Liver (tissue), 9 donors: Measurements from ENCODE around the gene RRP12. TPM values are rescaled to one million over a fixed set of nuclear protein-coding genes. Genes with fewer than 3 reads are reported as not detected.

Source experiments
- DNase-seq: peaks from one replicate; pipeline ENCODE4 v3.0.0-alpha.2; 2017; ENCODE audit warnings: low spot score
- H3K27ac ChIP-seq, 2 donors: one replicate each; pipeline ENCODE4 v1.7.0; 2013; ENCODE audit warnings: inconsistent platforms in 2 of 2, low read length in 2 of 2, control low read depth in 1 of 2, low read depth in 1 of 2, mild to moderate bottlenecking in 1 of 2
- H3K27me3 ChIP-seq, 4 donors: one replicate each; pipeline versions ENCODE4 v1.6.1 to v1.7.0; 2013; ENCODE audit warnings: low read length in 3 of 4, inconsistent platforms in 1 of 4, mild to moderate bottlenecking in 1 of 4, moderate library complexity in 1 of 4; ENCODE audit not compliant: control insufficient read depth in 4 of 4, insufficient read depth in 4 of 4
- H3K36me3 ChIP-seq, 4 donors: one replicate each; pipeline versions ENCODE4 v1.6.1 to v1.7.0; 2013; ENCODE audit warnings: low read length in 3 of 4, mild to moderate bottlenecking in 3 of 4, low read depth in 1 of 4, moderate library complexity in 1 of 4; ENCODE audit not compliant: control insufficient read depth in 4 of 4, insufficient read depth in 3 of 4
- H3K4me1 ChIP-seq, 4 donors: one replicate each; pipeline versions ENCODE4 v1.6.1 to v1.7.0; 2013; ENCODE audit warnings: low read length in 3 of 4, mild to moderate bottlenecking in 3 of 4, moderate library complexity in 1 of 4; ENCODE audit not compliant: control insufficient read depth in 4 of 4, insufficient read depth in 4 of 4
- H3K4me3 ChIP-seq, 3 donors: one replicate each; pipeline versions ENCODE4 v1.6.1 to v1.7.0; 2013; ENCODE audit warnings: low read length in 3 of 3, control low read depth in 1 of 3, low read depth in 1 of 3, mild to moderate bottlenecking in 1 of 3
- H3K9ac ChIP-seq, 2 donors: one replicate each; pipeline ENCODE4 v1.7.0; 2013; ENCODE audit warnings: low read length in 2 of 2, mild to moderate bottlenecking in 2 of 2, moderate library complexity in 2 of 2, control low read depth in 1 of 2, low read depth in 1 of 2
- H3K9me3 ChIP-seq, 4 donors: one replicate each; pipeline versions ENCODE4 v1.6.1 to v1.7.0; 2013; ENCODE audit warnings: low read length in 3 of 4; ENCODE audit not compliant: control insufficient read depth in 4 of 4
- EGR1 ChIP-seq, 2 donors: IDR thresholded peaks; 2 replicates each; pipeline ENCODE4 v1.6.1; 2016 to 2018; ENCODE audit warnings: antibody characterized with exemption in 2 of 2, low read depth in 2 of 2
- FOXA1 ChIP-seq: IDR thresholded peaks from 2 replicates; pipeline ENCODE4 v1.6.1; 2016; ENCODE audit warnings: antibody characterized with exemption
- FOXA2 ChIP-seq: IDR thresholded peaks from 2 replicates; pipeline ENCODE4 v1.6.1; 2016; ENCODE audit warnings: antibody characterized with exemption
- GABPA ChIP-seq, 2 donors: IDR thresholded peaks in 1 of 2; conservative IDR thresholded peaks in 1 of 2; 2 replicates each; pipeline ENCODE4 v1.6.1; 2016; ENCODE audit warnings: antibody characterized with exemption in 2 of 2, mild to moderate bottlenecking in 1 of 2, moderate library complexity in 1 of 2
- HNF4A ChIP-seq, 2 donors: conservative IDR thresholded peaks; 2 replicates each; pipeline ENCODE4 v1.6.1; 2016; ENCODE audit warnings: antibody characterized with exemption in 2 of 2, mild to moderate bottlenecking in 2 of 2
- HNF4G ChIP-seq: IDR thresholded peaks from 2 replicates; pipeline ENCODE4 v1.6.1; 2016; ENCODE audit warnings: antibody characterized with exemption
- JUND ChIP-seq, 2 donors: IDR thresholded peaks; 2 replicates each; pipeline ENCODE4 v1.6.1; 2016; ENCODE audit warnings: antibody characterized with exemption in 2 of 2
- NR2F2 ChIP-seq: IDR thresholded peaks from 2 replicates; pipeline ENCODE4 v1.6.1; 2016; ENCODE audit warnings: antibody characterized with exemption
- RAD21 ChIP-seq, 2 donors: IDR thresholded peaks; 2 replicates each; pipeline ENCODE4 v1.6.1; 2016; ENCODE audit warnings: antibody characterized with exemption in 2 of 2, mild to moderate bottlenecking in 2 of 2
- RXRA ChIP-seq, 2 donors: IDR thresholded peaks; 2 replicates each; pipeline ENCODE4 v1.6.1; 2017 to 2018; ENCODE audit warnings: antibody characterized with exemption in 2 of 2, mild to moderate bottlenecking in 1 of 2
- SP1 ChIP-seq: IDR thresholded peaks from 2 replicates; pipeline ENCODE4 v1.6.1; 2018; ENCODE audit warnings: antibody characterized with exemption, mild to moderate bottlenecking
- TAF1 ChIP-seq: conservative IDR thresholded peaks from 2 replicates; pipeline ENCODE4 v1.6.1; 2016; ENCODE audit warnings: antibody characterized with exemption, mild to moderate bottlenecking
- YY1 ChIP-seq: IDR thresholded peaks from 2 replicates; pipeline ENCODE4 v1.6.1; 2016; ENCODE audit warnings: antibody characterized with exemption, mild to moderate bottlenecking
- WGBS: extraction: QIAGEN DNeasy Blood & Tissue Kit; methylation state at CpG from one replicate; pipeline ENCODE4 v1.1.7; 2013; 5-methylcytosine and 5-hydroxymethylcytosine counted together
- polyA plus RNA-seq, 2 donors: library from polyadenylated mRNA; stranded (reverse) in 1 of 2; unstranded in 1 of 2; fragments of 200-250 nt in 1 of 2; fragments of >200 nt in 1 of 2; fragmentation: Nextera tagmentation in 1 of 2; extraction: Ambion mirVana in 1 of 2; gene quantifications; one replicate each; pipeline versions ENCODE4 v1.2.1 to v1.2.3, GENCODE V29; 2013 to 2015
- total RNA-seq, 2 donors: library from RNA; depleted of rRNA; stranded (reverse); fragments of >200 nt; gene quantifications; one replicate each; pipeline ENCODE4 v1.2.3, GENCODE V29; 2014
- TF ChIP-seq, protein P1 (sequence below): IDR thresholded peaks from 2 replicates; pipeline ENCODE4 v1.6.1; 2016; ENCODE audit warnings: antibody characterized with exemption
- TF ChIP-seq, protein P2 (sequence below): IDR thresholded peaks from 2 replicates; pipeline ENCODE4 v1.6.1; 2016; ENCODE audit warnings: antibody characterized with exemption
- TF ChIP-seq, protein P3 (sequence below): IDR thresholded peaks from 2 replicates; pipeline ENCODE4 v1.6.1; 2016; ENCODE audit warnings: antibody characterized with exemption, mild to moderate bottlenecking
- TF ChIP-seq, protein P4 (sequence below): IDR thresholded peaks from 2 replicates; pipeline ENCODE4 v1.6.1; 2016; ENCODE audit warnings: antibody characterized with exemption
- donor health status: healthy.
- donor health status: healthy.
- donor health status: healthy.
- donor health status: healthy.
- donor health status: healthy.

Gene RRP12
- total and polyA plus RNA-seq, 4 donors, result 5.7 to 9.6 (median 6.9) TPM

DNA sequence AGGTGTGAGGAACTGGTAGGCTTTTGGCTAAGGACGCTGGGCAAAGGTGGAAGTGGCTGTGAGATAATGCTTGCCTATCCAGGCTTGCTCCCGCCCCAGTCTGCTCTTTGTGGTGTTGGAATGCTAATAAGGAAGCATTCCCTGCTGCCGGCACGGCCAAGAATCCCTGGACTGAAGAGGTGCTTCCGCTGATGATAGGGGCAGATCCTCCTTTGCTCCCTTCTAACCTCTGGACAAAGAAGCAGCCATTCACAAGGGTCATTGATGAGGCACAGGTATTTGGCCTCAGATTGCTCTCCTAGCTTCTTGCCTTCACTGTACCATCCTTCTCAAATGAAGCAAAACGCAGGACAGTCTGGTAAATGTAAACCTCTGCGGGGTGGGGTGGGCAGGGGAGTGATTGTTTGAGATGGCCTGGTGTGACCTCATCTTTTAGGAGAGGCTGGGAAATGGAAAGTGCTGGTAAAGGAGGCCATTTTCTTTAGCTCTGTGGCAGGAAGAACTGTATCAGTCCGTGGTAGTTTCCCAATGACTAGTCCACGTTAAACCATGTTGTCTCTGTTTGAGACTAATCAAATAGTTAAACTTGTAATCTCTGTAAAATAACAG lies 26.5 kb upstream of the RRP12 start:
- TF ChIP-seq NR2F2 (no peak), SP1 (no peak), HNF4A (conservative IDR thresholded peaks at IDR 0.05) (peak; percentile 50 to 55), FOXA1 (no peak), EGR1 (IDR thresholded peaks at IDR 0.05; ENCODE audit: low read depth in 2 of 2) (no peak), JUND (IDR thresholded peaks at IDR 0.05) (peak in 1 of 2 donors; percentile 14), TAF1 (no peak), YY1 (no peak), HNF4G (no peak), RAD21 (IDR thresholded peaks at IDR 0.05) (no peak), RXRA (IDR thresholded peaks at IDR 0.05) (no peak)
- TF ChIP-seq, protein P1, sequence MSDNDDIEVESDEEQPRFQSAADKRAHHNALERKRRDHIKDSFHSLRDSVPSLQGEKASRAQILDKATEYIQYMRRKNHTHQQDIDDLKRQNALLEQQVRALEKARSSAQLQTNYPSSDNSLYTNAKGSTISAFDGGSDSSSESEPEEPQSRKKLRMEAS, result no peak
- TF ChIP-seq, protein P2, sequence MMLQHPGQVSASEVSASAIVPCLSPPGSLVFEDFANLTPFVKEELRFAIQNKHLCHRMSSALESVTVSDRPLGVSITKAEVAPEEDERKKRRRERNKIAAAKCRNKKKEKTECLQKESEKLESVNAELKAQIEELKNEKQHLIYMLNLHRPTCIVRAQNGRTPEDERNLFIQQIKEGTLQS, result no peak
- TF ChIP-seq, protein P3, sequence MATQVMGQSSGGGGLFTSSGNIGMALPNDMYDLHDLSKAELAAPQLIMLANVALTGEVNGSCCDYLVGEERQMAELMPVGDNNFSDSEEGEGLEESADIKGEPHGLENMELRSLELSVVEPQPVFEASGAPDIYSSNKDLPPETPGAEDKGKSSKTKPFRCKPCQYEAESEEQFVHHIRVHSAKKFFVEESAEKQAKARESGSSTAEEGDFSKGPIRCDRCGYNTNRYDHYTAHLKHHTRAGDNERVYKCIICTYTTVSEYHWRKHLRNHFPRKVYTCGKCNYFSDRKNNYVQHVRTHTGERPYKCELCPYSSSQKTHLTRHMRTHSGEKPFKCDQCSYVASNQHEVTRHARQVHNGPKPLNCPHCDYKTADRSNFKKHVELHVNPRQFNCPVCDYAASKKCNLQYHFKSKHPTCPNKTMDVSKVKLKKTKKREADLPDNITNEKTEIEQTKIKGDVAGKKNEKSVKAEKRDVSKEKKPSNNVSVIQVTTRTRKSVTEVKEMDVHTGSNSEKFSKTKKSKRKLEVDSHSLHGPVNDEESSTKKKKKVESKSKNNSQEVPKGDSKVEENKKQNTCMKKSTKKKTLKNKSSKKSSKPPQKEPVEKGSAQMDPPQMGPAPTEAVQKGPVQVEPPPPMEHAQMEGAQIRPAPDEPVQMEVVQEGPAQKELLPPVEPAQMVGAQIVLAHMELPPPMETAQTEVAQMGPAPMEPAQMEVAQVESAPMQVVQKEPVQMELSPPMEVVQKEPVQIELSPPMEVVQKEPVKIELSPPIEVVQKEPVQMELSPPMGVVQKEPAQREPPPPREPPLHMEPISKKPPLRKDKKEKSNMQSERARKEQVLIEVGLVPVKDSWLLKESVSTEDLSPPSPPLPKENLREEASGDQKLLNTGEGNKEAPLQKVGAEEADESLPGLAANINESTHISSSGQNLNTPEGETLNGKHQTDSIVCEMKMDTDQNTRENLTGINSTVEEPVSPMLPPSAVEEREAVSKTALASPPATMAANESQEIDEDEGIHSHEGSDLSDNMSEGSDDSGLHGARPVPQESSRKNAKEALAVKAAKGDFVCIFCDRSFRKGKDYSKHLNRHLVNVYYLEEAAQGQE, result no peak
- TF ChIP-seq, protein P4, sequence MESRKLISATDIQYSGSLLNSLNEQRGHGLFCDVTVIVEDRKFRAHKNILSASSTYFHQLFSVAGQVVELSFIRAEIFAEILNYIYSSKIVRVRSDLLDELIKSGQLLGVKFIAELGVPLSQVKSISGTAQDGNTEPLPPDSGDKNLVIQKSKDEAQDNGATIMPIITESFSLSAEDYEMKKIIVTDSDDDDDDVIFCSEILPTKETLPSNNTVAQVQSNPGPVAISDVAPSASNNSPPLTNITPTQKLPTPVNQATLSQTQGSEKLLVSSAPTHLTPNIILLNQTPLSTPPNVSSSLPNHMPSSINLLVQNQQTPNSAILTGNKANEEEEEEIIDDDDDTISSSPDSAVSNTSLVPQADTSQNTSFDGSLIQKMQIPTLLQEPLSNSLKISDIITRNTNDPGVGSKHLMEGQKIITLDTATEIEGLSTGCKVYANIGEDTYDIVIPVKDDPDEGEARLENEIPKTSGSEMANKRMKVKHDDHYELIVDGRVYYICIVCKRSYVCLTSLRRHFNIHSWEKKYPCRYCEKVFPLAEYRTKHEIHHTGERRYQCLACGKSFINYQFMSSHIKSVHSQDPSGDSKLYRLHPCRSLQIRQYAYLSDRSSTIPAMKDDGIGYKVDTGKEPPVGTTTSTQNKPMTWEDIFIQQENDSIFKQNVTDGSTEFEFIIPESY, result no peak
- Histone ChIP-seq H3K9ac (no peak overlapping the region), H3K4me3 (peak overlapping the region; percentile 33 to 96 (median 91)), H3K27me3 (no peaks in the 10 kb centered on the region), H3K9me3 (no peaks in the 10 kb centered on the region), H3K27ac (peak overlapping the region; percentile 36 to 93), H3K36me3 (peaks cover 2 to 23% (median 17%) of the 10 kb centered on the region in 4 donors), H3K4me1 (peaks cover 2 to 20% (median 13%) of the 10 kb centered on the region in 4 donors)
- WGBS, result 30% methylated on average over 9 of the region's 9 CpGs
- no peak for DNase-seq

DNA sequence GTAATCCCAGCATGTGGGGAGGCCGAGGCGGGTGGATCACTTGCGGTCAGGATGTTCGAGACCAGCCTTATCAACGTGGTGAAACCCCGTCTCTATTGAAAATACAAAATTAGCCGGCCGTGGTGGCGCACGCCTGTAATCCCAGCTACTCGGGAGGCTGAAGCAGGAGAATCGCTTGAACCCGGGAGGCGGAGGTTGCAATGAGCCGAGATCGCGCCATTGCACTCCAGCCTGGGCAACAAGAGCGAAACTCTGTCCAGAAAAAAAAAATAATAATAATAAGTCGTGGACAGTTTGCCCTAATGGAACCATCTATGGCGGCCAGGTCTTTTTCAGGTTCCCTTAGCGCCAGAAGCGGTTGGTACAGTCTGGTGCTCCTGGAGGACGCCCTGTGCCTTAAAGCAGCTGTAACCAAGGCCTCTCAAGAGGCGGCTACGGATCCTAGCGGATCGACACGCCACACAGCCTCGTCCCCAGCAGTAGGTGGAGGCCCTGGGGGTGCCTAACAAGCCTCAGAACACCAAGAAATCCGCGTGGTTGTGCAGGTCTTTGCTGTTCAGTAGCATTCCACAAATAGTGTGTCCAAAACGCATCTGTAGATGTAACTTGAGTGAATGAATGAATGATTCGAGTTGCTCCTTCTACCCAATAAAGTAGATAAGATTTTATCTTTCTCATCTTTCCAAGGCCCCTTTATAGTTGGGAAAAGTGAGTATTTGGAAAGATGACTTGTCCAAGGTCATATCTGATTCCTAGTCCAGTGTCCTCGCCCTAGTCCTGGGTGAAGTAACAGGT lies 25.8 kb upstream of the RRP12 start:
- peak overlapping the region; percentile 90 to 93 for H3K27ac ChIP-seq
- peak overlapping the region; percentile 91 to 98 (median 96) for H3K4me3 ChIP-seq
- peaks cover 2 to 21% (median 15%) of the 10 kb centered on the region in 4 donors for H3K36me3 ChIP-seq
- 23% methylated on average over 34 of the region's 34 CpGs for WGBS
- H3K4me1 ChIP-seq, result peaks cover 2 to 20% (median 13%) of the 10 kb centered on the region in 4 donors
- no peaks in the 10 kb centered on the region for H3K9me3 ChIP-seq
- no peak for DNase-seq
- peak overlapping the region in 1 of 2 donors; percentile 22 for H3K9ac ChIP-seq
- H3K27me3 ChIP-seq, result no peaks in the 10 kb centered on the region
- TF ChIP-seq HNF4A (conservative IDR thresholded peaks at IDR 0.05) (no peak), SP1 (no peak), RXRA (IDR thresholded peaks at IDR 0.05) (no peak), JUND (IDR thresholded peaks at IDR 0.05) (no peak), HNF4G (no peak), FOXA1 (no peak), TAF1 (no peak), FOXA2 (no peak), GABPA (IDR thresholded peaks at IDR 0.05 in 1 of 2, conservative IDR thresholded peaks at IDR 0.05 in 1 of 2) (no peak)
- TF ChIP-seq, protein P4, result no peak
- TF ChIP-seq, protein P2, result no peak
- TF ChIP-seq, protein P1, result no peak
- TF ChIP-seq, protein P3, result no peak
